HepG2 (cell line): ENCODE data around the gene N4BP2L1. TPM values are rescaled to one million over a fixed set of nuclear protein-coding genes. Genes with fewer than 3 reads are reported as not detected.

ENCODE experiments used
- HMGA1 ChIP-seq: sonication (generic); formaldehyde crosslinking; conservative IDR thresholded peaks from 2 replicates; pipeline ENCODE4 v1.4.0; 2020; ENCODE audit warnings: missing genetic modification reagents
- ISL2 ChIP-seq: sonication (generic); formaldehyde crosslinking; IDR thresholded peaks from 2 replicates; pipeline ENCODE4 v1.5.0; 2020; ENCODE audit warnings: missing genetic modification reagents
- KAT8 ChIP-seq: IDR thresholded peaks from 2 replicates; pipeline ENCODE4 v1.6.1; 2016; ENCODE audit warnings: missing genetic modification reagents, missing compliant biosample characterization
- MED8 ChIP-seq: sonication (generic); formaldehyde crosslinking; IDR thresholded peaks from 2 replicates; pipeline ENCODE4 v1.8.1; 2023; ENCODE audit warnings: mild to moderate bottlenecking, missing genetic modification reagents; ENCODE audit not compliant: insufficient replicate concordance
- RBM39 ChIP-seq: fragments of 200-400 bp; formaldehyde crosslinking; IDR thresholded peaks from one replicate; pipeline ENCODE4 v1.6.1; 2018; ENCODE audit warnings: antibody characterized with exemption, mild to moderate bottlenecking, low read depth, low read length; ENCODE audit not compliant: poor library complexity, severe bottlenecking
- RFX5 ChIP-seq: IDR thresholded peaks from 2 replicates; pipeline ENCODE4 v1.6.1; 2011; ENCODE audit warnings: low read depth, low read length, improper control_type of control experiment
- TSC22D2 ChIP-seq: sonication (generic); formaldehyde crosslinking; IDR thresholded peaks from 2 replicates; pipeline ENCODE4 v1.5.1; 2020; ENCODE audit warnings: missing genetic modification reagents, mild to moderate bottlenecking, borderline replicate concordance
- ZMYM4 ChIP-seq: sonication (generic); formaldehyde crosslinking; IDR thresholded peaks from 2 replicates; pipeline ENCODE4 v1.8.1; 2023; ENCODE audit warnings: mild to moderate bottlenecking, missing genetic modification reagents
- ZNF292 ChIP-seq: sonication (generic); formaldehyde crosslinking; IDR thresholded peaks from 2 replicates; pipeline ENCODE4 v1.8.1; 2022; ENCODE audit warnings: mild to moderate bottlenecking, low read depth, missing genetic modification reagents, borderline replicate concordance
- ZNF510 ChIP-seq: sonication (generic); formaldehyde crosslinking; IDR thresholded peaks from 2 replicates; pipeline ENCODE4 v1.4.0; 2020; ENCODE audit warnings: low read depth, mild to moderate bottlenecking, missing genetic modification reagents
- ZNF850 ChIP-seq: sonication (generic); formaldehyde crosslinking; conservative IDR thresholded peaks from 2 replicates; pipeline ENCODE4 v1.9.0; 2021; ENCODE audit warnings: mild to moderate bottlenecking, missing genetic modification reagents
- polyA plus RNA-seq, 8 experiments: library from polyadenylated mRNA; depleted of rRNA in 3 of 8; stranded (reverse) in 7 of 8; unstranded in 1 of 8; fragments of >200 nt; fragmentation: Illumina TruSeq in 4 of 8; extraction: Trizol in 4 of 8; gene quantifications; 2 replicates each; pipeline versions ENCODE4 v1.2.1 to v1.2.3, GENCODE V29; 2011 to 2016; ENCODE audit warnings: low read depth in 4 of 8, missing spikeins in 1 of 8, mixed read lengths in 1 of 8; ENCODE audit not compliant: insufficient read depth in 1 of 8
- total RNA-seq, 5 experiments: library from RNA; depleted of rRNA; stranded (reverse); fragments of >200 nt; fragmentation: Illumina TruSeq; extraction: Trizol; gene quantifications; 2 replicates each; pipeline ENCODE4 v1.2.3, GENCODE V29; 2016; ENCODE audit warnings: low read depth in 1 of 5
- TF ChIP-seq, protein P1 (sequence below): sonication (generic); formaldehyde crosslinking; conservative IDR thresholded peaks from 2 replicates; pipeline ENCODE4 v1.4.0; 2020; ENCODE audit warnings: missing genetic modification reagents
- TF ChIP-seq, protein P2 (sequence below): sonication (generic); formaldehyde crosslinking; IDR thresholded peaks from 2 replicates; pipeline ENCODE4 v1.5.1; 2020; ENCODE audit warnings: missing genetic modification reagents, mild to moderate bottlenecking, borderline replicate concordance
- TF ChIP-seq, protein P3 (sequence below): IDR thresholded peaks from 2 replicates; pipeline ENCODE4 v1.6.1; 2018; ENCODE audit warnings: missing genetic modification reagents, mild to moderate bottlenecking, missing compliant biosample characterization
- TF ChIP-seq, protein P4 (sequence below): sonication (generic); formaldehyde crosslinking; IDR thresholded peaks from 2 replicates; pipeline ENCODE4 v1.5.0; 2020; ENCODE audit warnings: mild to moderate bottlenecking, missing genetic modification reagents, borderline replicate concordance
- TF ChIP-seq, protein P5 (sequence below): sonication (generic); formaldehyde crosslinking; IDR thresholded peaks from 2 replicates; pipeline ENCODE4 v1.4.0; 2020; ENCODE audit warnings: missing genetic modification reagents, low read depth, mild to moderate bottlenecking, borderline replicate concordance

The N4BP2L1 gene
- total and polyA plus RNA-seq, 2 of the 13 experiments (the other 11 are each of a cell fraction or from before 2014, with no cell fraction given), result 13.2 to 34.5 TPM

DNA sequence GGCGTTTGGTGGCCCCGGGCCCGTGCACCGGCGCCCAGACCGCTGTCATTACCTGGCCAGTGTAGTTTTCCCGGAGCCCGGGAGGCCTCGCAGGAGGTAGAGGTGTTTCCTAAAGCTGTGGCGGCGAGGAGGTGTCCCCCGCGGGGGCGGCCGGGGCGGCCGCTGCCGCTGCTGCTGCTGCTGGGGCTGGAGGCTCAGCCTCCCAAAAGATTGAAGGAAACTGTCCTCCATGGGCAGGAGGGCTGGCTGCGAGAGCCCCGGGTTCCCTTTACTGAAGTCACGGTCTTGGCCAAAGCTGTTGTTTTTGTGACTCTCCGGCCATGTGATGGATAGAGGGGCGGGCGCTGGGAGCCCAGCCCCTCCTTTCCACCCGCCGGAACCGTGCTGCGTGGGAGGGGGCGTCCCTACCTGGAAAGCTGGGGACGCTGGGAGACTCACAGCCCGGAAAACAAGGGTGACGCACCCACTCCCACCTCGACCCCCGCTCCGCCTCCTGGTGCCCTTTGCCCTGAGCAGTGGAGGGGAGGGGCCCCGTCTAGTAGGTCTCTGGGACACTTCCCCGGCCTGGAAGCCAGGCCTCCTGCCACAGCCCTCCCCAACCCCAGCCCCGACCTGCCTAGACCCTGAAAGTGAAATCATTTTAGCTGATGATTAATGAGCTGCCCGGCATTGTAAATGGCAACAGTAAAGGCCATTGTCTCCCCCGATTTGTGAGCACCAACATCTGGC, at the start of gene N4BP2L1 (continued):
- TF ChIP-seq, protein P1, sequence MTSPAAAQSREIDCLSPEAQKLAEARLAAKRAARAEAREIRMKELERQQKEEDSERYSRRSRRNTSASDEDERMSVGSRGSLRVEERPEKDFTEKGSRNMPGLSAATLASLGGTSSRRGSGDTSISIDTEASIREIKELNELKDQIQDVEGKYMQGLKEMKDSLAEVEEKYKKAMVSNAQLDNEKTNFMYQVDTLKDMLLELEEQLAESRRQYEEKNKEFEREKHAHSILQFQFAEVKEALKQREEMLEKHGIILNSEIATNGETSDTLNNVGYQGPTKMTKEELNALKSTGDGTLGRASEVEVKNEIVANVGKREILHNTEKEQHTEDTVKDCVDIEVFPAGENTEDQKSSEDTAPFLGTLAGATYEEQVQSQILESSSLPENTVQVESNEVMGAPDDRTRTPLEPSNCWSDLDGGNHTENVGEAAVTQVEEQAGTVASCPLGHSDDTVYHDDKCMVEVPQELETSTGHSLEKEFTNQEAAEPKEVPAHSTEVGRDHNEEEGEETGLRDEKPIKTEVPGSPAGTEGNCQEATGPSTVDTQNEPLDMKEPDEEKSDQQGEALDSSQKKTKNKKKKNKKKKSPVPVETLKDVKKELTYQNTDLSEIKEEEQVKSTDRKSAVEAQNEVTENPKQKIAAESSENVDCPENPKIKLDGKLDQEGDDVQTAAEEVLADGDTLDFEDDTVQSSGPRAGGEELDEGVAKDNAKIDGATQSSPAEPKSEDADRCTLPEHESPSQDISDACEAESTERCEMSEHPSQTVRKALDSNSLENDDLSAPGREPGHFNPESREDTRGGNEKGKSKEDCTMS (CRISPR knock-in tag), result no peak
- TF ChIP-seq ZNF292 (CRISPR knock-in tag), result peak; percentile 92; the same call in 1 of the 2 replicates
- TF ChIP-seq RFX5, result no peak
- TF ChIP-seq, protein P2, sequence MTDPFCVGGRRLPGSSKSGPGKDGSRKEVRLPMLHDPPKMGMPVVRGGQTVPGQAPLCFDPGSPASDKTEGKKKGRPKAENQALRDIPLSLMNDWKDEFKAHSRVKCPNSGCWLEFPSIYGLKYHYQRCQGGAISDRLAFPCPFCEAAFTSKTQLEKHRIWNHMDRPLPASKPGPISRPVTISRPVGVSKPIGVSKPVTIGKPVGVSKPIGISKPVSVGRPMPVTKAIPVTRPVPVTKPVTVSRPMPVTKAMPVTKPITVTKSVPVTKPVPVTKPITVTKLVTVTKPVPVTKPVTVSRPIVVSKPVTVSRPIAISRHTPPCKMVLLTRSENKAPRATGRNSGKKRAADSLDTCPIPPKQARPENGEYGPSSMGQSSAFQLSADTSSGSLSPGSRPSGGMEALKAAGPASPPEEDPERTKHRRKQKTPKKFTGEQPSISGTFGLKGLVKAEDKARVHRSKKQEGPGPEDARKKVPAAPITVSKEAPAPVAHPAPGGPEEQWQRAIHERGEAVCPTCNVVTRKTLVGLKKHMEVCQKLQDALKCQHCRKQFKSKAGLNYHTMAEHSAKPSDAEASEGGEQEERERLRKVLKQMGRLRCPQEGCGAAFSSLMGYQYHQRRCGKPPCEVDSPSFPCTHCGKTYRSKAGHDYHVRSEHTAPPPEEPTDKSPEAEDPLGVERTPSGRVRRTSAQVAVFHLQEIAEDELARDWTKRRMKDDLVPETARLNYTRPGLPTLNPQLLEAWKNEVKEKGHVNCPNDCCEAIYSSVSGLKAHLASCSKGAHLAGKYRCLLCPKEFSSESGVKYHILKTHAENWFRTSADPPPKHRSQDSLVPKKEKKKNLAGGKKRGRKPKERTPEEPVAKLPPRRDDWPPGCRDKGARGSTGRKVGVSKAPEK (CRISPR knock-in tag), result no peak
- no peak for TF ChIP-seq ZNF510 (CRISPR knock-in tag)
- peak; percentile 66 for TF ChIP-seq RBM39
- peak; percentile 88 for TF ChIP-seq ZMYM4 (CRISPR knock-in tag)
- TF ChIP-seq, protein P3, sequence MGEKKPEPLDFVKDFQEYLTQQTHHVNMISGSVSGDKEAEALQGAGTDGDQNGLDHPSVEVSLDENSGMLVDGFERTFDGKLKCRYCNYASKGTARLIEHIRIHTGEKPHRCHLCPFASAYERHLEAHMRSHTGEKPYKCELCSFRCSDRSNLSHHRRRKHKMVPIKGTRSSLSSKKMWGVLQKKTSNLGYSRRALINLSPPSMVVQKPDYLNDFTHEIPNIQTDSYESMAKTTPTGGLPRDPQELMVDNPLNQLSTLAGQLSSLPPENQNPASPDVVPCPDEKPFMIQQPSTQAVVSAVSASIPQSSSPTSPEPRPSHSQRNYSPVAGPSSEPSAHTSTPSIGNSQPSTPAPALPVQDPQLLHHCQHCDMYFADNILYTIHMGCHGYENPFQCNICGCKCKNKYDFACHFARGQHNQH (CRISPR knock-in tag), result peak; percentile 75; the same call in 1 of the 2 replicates
- peak; percentile 78 for TF ChIP-seq ISL2
- TF ChIP-seq KAT8 (CRISPR knock-in tag), result peak; percentile 86
- no peak for TF ChIP-seq TSC22D2 (CRISPR knock-in tag)
- TF ChIP-seq ZNF850 (CRISPR knock-in tag), result no peak
- TF ChIP-seq, protein P4, sequence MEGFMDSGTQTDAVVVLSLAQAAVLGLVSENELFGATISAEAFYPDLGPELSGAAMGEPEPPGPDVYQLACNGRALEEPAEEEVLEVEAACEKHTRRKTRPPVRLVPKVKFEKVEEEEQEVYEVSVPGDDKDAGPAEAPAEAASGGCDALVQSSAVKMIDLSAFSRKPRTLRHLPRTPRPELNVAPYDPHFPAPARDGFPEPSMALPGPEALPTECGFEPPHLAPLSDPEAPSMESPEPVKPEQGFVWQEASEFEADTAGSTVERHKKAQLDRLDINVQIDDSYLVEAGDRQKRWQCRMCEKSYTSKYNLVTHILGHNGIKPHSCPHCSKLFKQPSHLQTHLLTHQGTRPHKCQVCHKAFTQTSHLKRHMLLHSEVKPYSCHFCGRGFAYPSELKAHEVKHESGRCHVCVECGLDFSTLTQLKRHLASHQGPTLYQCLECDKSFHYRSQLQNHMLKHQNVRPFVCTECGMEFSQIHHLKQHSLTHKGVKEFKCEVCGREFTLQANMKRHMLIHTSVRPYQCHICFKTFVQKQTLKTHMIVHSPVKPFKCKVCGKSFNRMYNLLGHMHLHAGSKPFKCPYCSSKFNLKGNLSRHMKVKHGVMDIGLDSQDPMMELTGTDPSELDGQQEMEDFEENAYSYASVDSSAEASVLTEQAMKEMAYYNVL, result peak; percentile 34; the same call in 1 of the 2 replicates
- no peak for TF ChIP-seq HMGA1 (CRISPR knock-in tag)
- TF ChIP-seq, protein P5, sequence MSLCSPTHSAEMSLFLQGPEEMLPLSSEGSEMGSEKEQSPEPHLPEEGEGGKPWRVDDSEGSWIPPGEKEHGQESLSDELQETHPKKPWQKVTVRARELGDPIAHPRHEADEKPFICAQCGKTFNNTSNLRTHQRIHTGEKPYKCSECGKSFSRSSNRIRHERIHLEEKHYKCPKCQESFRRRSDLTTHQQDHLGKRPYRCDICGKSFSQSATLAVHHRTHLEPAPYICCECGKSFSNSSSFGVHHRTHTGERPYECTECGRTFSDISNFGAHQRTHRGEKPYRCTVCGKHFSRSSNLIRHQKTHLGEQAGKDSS (CRISPR knock-in tag), result no peak
- TF ChIP-seq MED8 (CRISPR knock-in tag), result no peak
